ENCODE measurements around the gene UBE2O. TPM values are rescaled to one million over a fixed set of nuclear protein-coding genes. Genes with fewer than 3 reads are reported as not detected.

UBE2O gene
- total and polyA plus RNA-seq, 2 donors (not counting 3 experiments of a cell fraction or from before 2014, with no cell fraction given) = 13.9 to 34.1 TPM

GRCh38 chr17:76417499-76418143 lies 35.3 kb downstream of the UBE2O start:
- H3K27me3 ChIP-seq (ENCODE audit: control insufficient read depth in 2 of 2, insufficient read depth in 2 of 2, low read length in 2 of 2) = no peaks in the 10 kb centered on the region
- no peaks in the 10 kb centered on the region for H3K4me1 ChIP-seq (ENCODE audit: control insufficient read depth, extremely low read depth, insufficient read depth, low read length)
- no peaks in the 10 kb centered on the region for H3K9me1 ChIP-seq (replicated peaks; ENCODE audit: control insufficient read depth, extremely low read depth, insufficient read depth, low read length)
- H2AFZ ChIP-seq (ENCODE audit: low read depth, low read length) = no peak overlapping the region
- no peak overlapping the region for H3K4me2 ChIP-seq (ENCODE audit: insufficient read depth, low read length)
- H3K4me3 ChIP-seq (replicated peaks in 1 of 3; ENCODE audit: insufficient read depth in 1 of 3, low read depth in 1 of 3, low read length in 3 of 3) = no peak overlapping the region
- DNase-seq (ENCODE audit: low read depth, low spot score) (no peak), FAIRE-seq (no peak)
- no peak overlapping the region for H3K9ac ChIP-seq (replicated peaks; ENCODE audit: extremely low read depth, insufficient read depth, low read length)
- no peak overlapping the region for H3K27ac ChIP-seq (ENCODE audit: insufficient read depth, low read depth, low read length)
- peaks cover 20% of the 10 kb centered on the region for H3K79me2 ChIP-seq (ENCODE audit: control insufficient read depth, insufficient read depth, low read length)
- TF ChIP-seq JUN (IDR thresholded peaks at IDR 0.05; ENCODE audit: borderline replicate concordance, insufficient read depth, insufficient read length, low read depth) (no peak), POLR2AphosphoS5 (IDR thresholded peaks at IDR 0.05; ENCODE audit: insufficient read depth, low read depth, low read length) (no peak), FOS (IDR thresholded peaks at IDR 0.05; ENCODE audit: borderline replicate concordance, insufficient read depth, low read length) (no peak), CTCF (IDR thresholded peaks at IDR 0.05; ENCODE audit: extremely low read depth in 1 of 2, insufficient read depth in 1 of 2, low read depth in 1 of 2, low read length in 2 of 2) (no peak), MAX (IDR thresholded peaks at IDR 0.05; ENCODE audit: insufficient read depth, insufficient read length) (no peak)
- intact Hi-C loops (cut with micrococcal nuclease) (no loop called here), dilution Hi-C loops (cut with MboI; ENCODE audit: extremely low pct_ligation_motif_present, low sequenced_read_pairs) (no loop called here)
- no peaks in the 10 kb centered on the region for H3K9me3 ChIP-seq (replicated peaks; ENCODE audit: control insufficient read depth, insufficient read depth, low read length)
- ChIA-PET POLR2A (no interaction called here), CTCF (interaction anchor here (0.8 to 3.0 kb wide), 7 partner anchors 9 to 184 kb away, joined by 3 to 19 read pairs (median 8); no protein-coding TSS in a partner anchor)
- peaks cover 0 to 3% of the 10 kb centered on the region in 2 experiments for H3K36me3 ChIP-seq (ENCODE audit: control insufficient read depth in 2 of 2, extremely low read depth in 1 of 2, insufficient read depth in 2 of 2, low read length in 2 of 2)
- no TSS peak for BruUV-seq (replicated peaks)
- no peaks in the 10 kb centered on the region for H4K20me1 ChIP-seq (replicated peaks; ENCODE audit: control insufficient read depth, extremely low read depth, insufficient read depth, low read length)
